IPS DF 19.7 (cell line): Measurements from ENCODE around the gene ACACB.

Experiments
- DNase-seq: peaks from one replicate; pipeline ENCODE4 v3.0.0-alpha.2; 2013; ENCODE audit warnings: low read depth, low spot score

Gene ACACB

GRCh38 chr12:109110988-109111495 is 5.3 kb upstream of the ACACB start:
- peak; percentile 42 for DNase-seq

- DNase-seq: no peak
Observed at GRCh38 chr12:109112720-109113465, 3.5 kb upstream of the ACACB start.

- DNase-seq: no peak
Observed at GRCh38 chr12:109113661-109114321, 2.6 kb upstream of the ACACB start.

- no peak for DNase-seq
Observed at GRCh38 chr12:109114644-109115043, 1.7 kb upstream of the ACACB start.

- no peak for DNase-seq
Observed at GRCh38 chr12:109115404-109115757, 1.0 kb upstream of the ACACB start.

- no peak for DNase-seq
Observed at GRCh38 chr12:109116611-109116949, 193 bp downstream of the ACACB start.

- no peak for DNase-seq
Observed at GRCh38 chr12:109120095-109120494, 3.7 kb downstream of the ACACB start.

- no peak for DNase-seq
Observed at GRCh38 chr12:109120557-109120956, 4.2 kb downstream of the ACACB start.

- no peak for DNase-seq
Observed at GRCh38 chr12:109121346-109121880, 5.0 kb downstream of the ACACB start.

GRCh38 chr12:109124878-109125648 is 8.7 kb downstream of the ACACB start:
- no peak for DNase-seq

GRCh38 chr12:109125791-109126190 is 9.4 kb downstream of the ACACB start:
- DNase-seq: no peak

GRCh38 chr12:109126784-109127183 is 10.4 kb downstream of the ACACB start:
- DNase-seq: no peak

GRCh38 chr12:109127533-109128242 is 11.3 kb downstream of the ACACB start:
- DNase-seq: no peak

- DNase-seq: no peak
Observed at GRCh38 chr12:109130297-109131153, 14.1 kb downstream of the ACACB start.

- DNase-seq: no peak
Observed at GRCh38 chr12:109131154-109132050, 15.0 kb downstream of the ACACB start.

GRCh38 chr12:109134186-109134917 is 18.0 kb downstream of the ACACB start:
- no peak for DNase-seq

GRCh38 chr12:109137055-109137454 is 20.7 kb downstream of the ACACB start:
- DNase-seq: no peak

- no peak for DNase-seq
Observed at GRCh38 chr12:109139360-109139759, 23.0 kb downstream of the ACACB start.

GRCh38 chr12:109139791-109140190 is 23.4 kb downstream of the ACACB start:
- no peak for DNase-seq
